Prostate gland (tissue), 2 donors: Measurements from ENCODE around the gene ETS2. TPM values are rescaled to one million over a fixed set of nuclear protein-coding genes. Genes with fewer than 3 reads are reported as not detected.

Experiments used
- DNase-seq: peaks from one replicate; pipeline ENCODE4 v3.0.0-alpha.2; 2019; ENCODE audit warnings: low spot score
- H3K27ac ChIP-seq, 2 donors: fragments of 200-600 bp; sonication (generic); 2 replicates each; pipeline ENCODE4 v1.5.1; 2017 to 2019
- H3K27me3 ChIP-seq: fragments of 200-600 bp; sonication (generic); replicated peaks from 2 replicates; pipeline ENCODE4 v1.5.1; 2019; ENCODE audit not compliant: insufficient read depth
- H3K36me3 ChIP-seq, 2 donors: fragments of 200-600 bp; sonication (generic); 1 replicate in 1 of 2; 2 replicates in 1 of 2; pipeline versions ENCODE4 v1.5.1 to v1.8.1; 2017 to 2019
- H3K4me1 ChIP-seq: fragments of 200-600 bp; sonication (generic); replicated peaks from 2 replicates; pipeline ENCODE4 v1.5.1; 2019
- H3K4me3 ChIP-seq, 2 donors: fragments of 200-600 bp; sonication (generic); 2 replicates each; pipeline ENCODE4 v1.5.1; 2017 to 2019
- H3K9me3 ChIP-seq: fragments of 200-600 bp; sonication (generic); 2 replicates; pipeline ENCODE4 v1.5.1; 2017
- POLR2A ChIP-seq: fragments of 450-650 bp; IDR thresholded peaks from one replicate; pipeline ENCODE4 v1.6.1; 2016; ENCODE audit warnings: antibody characterized with exemption, mild to moderate bottlenecking
- POLR2AphosphoS5 ChIP-seq: sonication (generic); formaldehyde crosslinking; IDR thresholded peaks from one replicate; pipeline ENCODE4 v1.6.1; 2017; ENCODE audit warnings: antibody characterized with exemption
- WGBS: methylation state at CpG from one replicate; pipeline ENCODE4 v1.1.5; 2018; 5-methylcytosine and 5-hydroxymethylcytosine counted together
- intact Hi-C: fragments of 100-400 bp; cut with DNase I; formaldehyde crosslinking; loops from one replicate; pipeline ENCODE4 v1.14.2; 2022
- total RNA-seq, 2 donors: library from RNA; depleted of rRNA; stranded (reverse); fragments of >200 nt; gene quantifications; one replicate each; pipeline ENCODE4 v1.1.0, GENCODE V29; 2016
- TF ChIP-seq, protein P1 (sequence below), 4 experiments: fragments of 200-600 bp in 2 of 4; fragments of 450-650 bp in 2 of 4; sonication (generic) in 2 of 4; IDR thresholded peaks; 1 replicate in 3 of 4; 2 replicates in 1 of 4; pipeline ENCODE4 v1.5.1; 2016 to 2019; ENCODE audit warnings: antibody characterized with exemption in 4 of 4, mild to moderate bottlenecking in 2 of 4, moderate library complexity in 2 of 4

The ETS2 gene
- 10 to 100 TPM; 53.3 to 80.2 TPM for total RNA-seq

GRCh38 chr21:38805328-38806152, at the start of gene ETS2:
Gene ETS2, plus strand, starts transcription at chr21:38805929. Its CDS starts 4,106 bp downstream, at chr21:38810035.
- Histone ChIP-seq H3K9me3 (no peaks in the 10 kb centered on the region), H3K36me3 (no peaks in the 10 kb centered on the region), H3K4me3 (peak within 1 kb of the TSS; percentile 83 to 86), H3K4me1 (no peaks in the 10 kb centered on the region), H3K27ac (peak within 1 kb of the TSS; percentile 89 to 91), H3K27me3 (no peaks in the 10 kb centered on the region)
- WGBS: under 1% methylated on average over 73 of the region's 76 CpGs
- DNase-seq: peak; percentile 88
- TF ChIP-seq POLR2AphosphoS5 (peak; percentile 83), POLR2A (peak; percentile 87)
- TF ChIP-seq, protein P1, sequence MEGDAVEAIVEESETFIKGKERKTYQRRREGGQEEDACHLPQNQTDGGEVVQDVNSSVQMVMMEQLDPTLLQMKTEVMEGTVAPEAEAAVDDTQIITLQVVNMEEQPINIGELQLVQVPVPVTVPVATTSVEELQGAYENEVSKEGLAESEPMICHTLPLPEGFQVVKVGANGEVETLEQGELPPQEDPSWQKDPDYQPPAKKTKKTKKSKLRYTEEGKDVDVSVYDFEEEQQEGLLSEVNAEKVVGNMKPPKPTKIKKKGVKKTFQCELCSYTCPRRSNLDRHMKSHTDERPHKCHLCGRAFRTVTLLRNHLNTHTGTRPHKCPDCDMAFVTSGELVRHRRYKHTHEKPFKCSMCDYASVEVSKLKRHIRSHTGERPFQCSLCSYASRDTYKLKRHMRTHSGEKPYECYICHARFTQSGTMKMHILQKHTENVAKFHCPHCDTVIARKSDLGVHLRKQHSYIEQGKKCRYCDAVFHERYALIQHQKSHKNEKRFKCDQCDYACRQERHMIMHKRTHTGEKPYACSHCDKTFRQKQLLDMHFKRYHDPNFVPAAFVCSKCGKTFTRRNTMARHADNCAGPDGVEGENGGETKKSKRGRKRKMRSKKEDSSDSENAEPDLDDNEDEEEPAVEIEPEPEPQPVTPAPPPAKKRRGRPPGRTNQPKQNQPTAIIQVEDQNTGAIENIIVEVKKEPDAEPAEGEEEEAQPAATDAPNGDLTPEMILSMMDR (IDR thresholded peaks at IDR 0.05): no peak
- intact Hi-C loops: loop anchor here (2.0 to 5.0 kb wide), 5 partner anchors 43 to 321 kb away; no protein-coding TSS in a partner anchor

GRCh38 chr21:38756746-38757145, 49.0 kb upstream of the ETS2 start:
- intact Hi-C loops: loop anchor here (10.0 kb wide), 2 partner anchors 138 to 168 kb away; no protein-coding TSS in a partner anchor

DNA sequence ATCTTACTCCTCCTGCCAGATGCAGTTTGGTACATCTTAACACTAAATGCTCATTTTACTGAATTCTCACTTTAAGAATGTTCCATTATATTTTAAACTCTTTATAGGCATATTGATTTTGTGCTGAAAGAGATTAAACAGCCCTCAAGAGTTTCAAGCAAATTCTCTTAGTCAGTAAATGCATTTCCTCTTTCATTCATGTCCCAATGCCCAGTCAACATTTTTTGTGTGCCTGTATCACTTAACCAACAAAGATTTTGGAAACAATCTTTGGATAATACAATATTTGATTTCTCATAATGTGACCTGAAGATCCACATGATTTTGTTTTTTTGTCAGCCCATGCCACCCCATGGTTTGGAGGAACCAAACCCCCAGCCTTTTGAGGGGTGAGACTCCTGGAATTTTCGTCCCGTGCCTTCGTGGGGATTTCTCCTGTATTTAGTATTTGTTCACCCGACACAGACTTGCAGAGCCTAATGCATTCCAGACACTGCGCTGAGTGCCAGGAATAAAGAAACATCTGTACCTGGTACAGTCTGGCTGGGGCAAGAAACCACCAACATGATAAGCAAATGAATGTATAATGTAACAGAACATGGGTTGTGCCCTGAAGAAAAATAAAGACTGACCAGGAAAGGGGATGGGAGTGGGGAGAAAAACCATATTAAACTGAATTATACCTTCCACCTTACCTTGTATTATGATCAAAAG, 47.1 kb upstream of the ETS2 start:
- no peak for DNase-seq
- H3K9me3 ChIP-seq: no peaks in the 10 kb centered on the region
- H3K27me3 ChIP-seq: no peaks in the 10 kb centered on the region
- 54% methylated on average over 5 of the region's 5 CpGs for WGBS
- H3K4me1 ChIP-seq: no peaks in the 10 kb centered on the region
- TF ChIP-seq, protein P1 (IDR thresholded peaks at IDR 0.05): no peak
- TF ChIP-seq POLR2AphosphoS5 (no peak), POLR2A (no peak)
- no peak overlapping the region for H3K4me3 ChIP-seq
- no peaks in the 10 kb centered on the region for H3K36me3 ChIP-seq
- intact Hi-C loops: loop anchor here (10.0 kb wide), 2 partner anchors 136 to 166 kb away; no protein-coding TSS in a partner anchor
- no peak overlapping the region for H3K27ac ChIP-seq

More at GRCh38 chr21:38756746-38757145, 49.0 kb upstream of the ETS2 start:
- TF ChIP-seq POLR2AphosphoS5: no peak
- TF ChIP-seq POLR2A: no peak
- TF ChIP-seq, protein P1 (IDR thresholded peaks at IDR 0.05): no peak
- Histone ChIP-seq H3K4me1 (no peaks in the 10 kb centered on the region), H3K27me3 (no peaks in the 10 kb centered on the region), H3K36me3 (no peaks in the 10 kb centered on the region), H3K4me3 (no peak overlapping the region), H3K27ac (no peak overlapping the region), H3K9me3 (no peaks in the 10 kb centered on the region)
- WGBS: 72% methylated on average over 3 of the region's 3 CpGs
- no peak for DNase-seq

GRCh38 chr21:38759413-38759812, 46.3 kb upstream of the ETS2 start:
- 62% methylated on average over 6 of the region's 6 CpGs for WGBS
- H3K4me1 ChIP-seq: no peaks in the 10 kb centered on the region
- no peaks in the 10 kb centered on the region for H3K36me3 ChIP-seq
- no peaks in the 10 kb centered on the region for H3K9me3 ChIP-seq
- no peak overlapping the region for H3K27ac ChIP-seq
- intact Hi-C loops: loop anchor here (10.0 kb wide), 2 partner anchors 135 to 165 kb away; no protein-coding TSS in a partner anchor
- TF ChIP-seq POLR2A (no peak), POLR2AphosphoS5 (no peak)
- TF ChIP-seq, protein P1 (IDR thresholded peaks at IDR 0.05): no peak
- H3K4me3 ChIP-seq: no peak overlapping the region
- H3K27me3 ChIP-seq: no peaks in the 10 kb centered on the region
- DNase-seq: no peak
